DND-41 (cell line): ENCODE results near the gene RASAL2.

Source experiments
- EZH2 ChIP-seq: IDR thresholded peaks from 3 replicates; pipeline ENCODE4 v1.6.1; 2012; ENCODE audit warnings: borderline replicate concordance, low read depth, mild to moderate bottlenecking, moderate library complexity, low read length, inconsistent platforms; ENCODE audit not compliant: severe bottlenecking
- TF ChIP-seq, protein P1 (sequence below): IDR thresholded peaks from 2 replicates; pipeline ENCODE4 v1.5.1; 2012; ENCODE audit warnings: borderline replicate concordance, low read length, moderate library complexity, mild to moderate bottlenecking; ENCODE audit not compliant: poor library complexity, severe bottlenecking; ENCODE audit errors: extremely low read depth

DNA sequence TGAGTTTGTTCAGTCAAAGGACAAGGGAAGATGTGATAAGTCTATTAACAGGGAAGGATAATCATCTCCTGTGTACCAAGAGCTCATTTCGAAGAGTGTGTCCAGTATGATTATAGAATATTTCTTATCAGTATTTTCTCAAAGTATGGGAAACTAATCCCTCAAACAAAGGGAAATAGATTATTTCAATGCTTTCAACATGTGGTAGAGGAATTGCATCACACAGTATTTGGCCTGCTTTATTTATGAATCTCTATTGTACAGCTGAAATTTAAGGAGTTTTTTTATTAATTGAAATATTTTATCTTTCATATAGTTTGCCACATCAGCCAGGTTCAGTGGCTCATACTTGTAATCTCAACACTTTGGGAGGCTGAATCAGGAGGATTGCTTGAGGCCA is 251.9 kb downstream of the RASAL2 start:
- TF ChIP-seq EZH2, result no peak
- TF ChIP-seq, protein P1, sequence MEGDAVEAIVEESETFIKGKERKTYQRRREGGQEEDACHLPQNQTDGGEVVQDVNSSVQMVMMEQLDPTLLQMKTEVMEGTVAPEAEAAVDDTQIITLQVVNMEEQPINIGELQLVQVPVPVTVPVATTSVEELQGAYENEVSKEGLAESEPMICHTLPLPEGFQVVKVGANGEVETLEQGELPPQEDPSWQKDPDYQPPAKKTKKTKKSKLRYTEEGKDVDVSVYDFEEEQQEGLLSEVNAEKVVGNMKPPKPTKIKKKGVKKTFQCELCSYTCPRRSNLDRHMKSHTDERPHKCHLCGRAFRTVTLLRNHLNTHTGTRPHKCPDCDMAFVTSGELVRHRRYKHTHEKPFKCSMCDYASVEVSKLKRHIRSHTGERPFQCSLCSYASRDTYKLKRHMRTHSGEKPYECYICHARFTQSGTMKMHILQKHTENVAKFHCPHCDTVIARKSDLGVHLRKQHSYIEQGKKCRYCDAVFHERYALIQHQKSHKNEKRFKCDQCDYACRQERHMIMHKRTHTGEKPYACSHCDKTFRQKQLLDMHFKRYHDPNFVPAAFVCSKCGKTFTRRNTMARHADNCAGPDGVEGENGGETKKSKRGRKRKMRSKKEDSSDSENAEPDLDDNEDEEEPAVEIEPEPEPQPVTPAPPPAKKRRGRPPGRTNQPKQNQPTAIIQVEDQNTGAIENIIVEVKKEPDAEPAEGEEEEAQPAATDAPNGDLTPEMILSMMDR, result no peak
